Neuronal stem cell (in vitro differentiated cells): ENCODE results near the gene MTA1.

ENCODE experiments used
- DNase-seq: peaks from one replicate; pipeline ENCODE4 v3.0.0-alpha.2; 2013; ENCODE audit warnings: low spot score
- H2AFZ ChIP-seq: one replicate; pipeline ENCODE4 v1.6.1; 2013; ENCODE audit warnings: mild to moderate bottlenecking, low read length, inconsistent platforms
- H2AK5ac ChIP-seq: 2 replicates; pipeline ENCODE4 v1.6.1; 2013; ENCODE audit warnings: low read depth, mild to moderate bottlenecking, inconsistent platforms, low read length, moderate library complexity, mixed read lengths
- H2BK120ac ChIP-seq: 2 replicates; pipeline ENCODE4 v1.6.1; 2013; ENCODE audit warnings: low read depth, mild to moderate bottlenecking, inconsistent platforms, low read length, moderate library complexity, mixed read lengths
- H2BK12ac ChIP-seq: one replicate; pipeline ENCODE4 v1.6.1; 2013; ENCODE audit warnings: low read length, inconsistent platforms
- H2BK15ac ChIP-seq: 2 replicates; pipeline ENCODE4 v1.6.1; 2013; ENCODE audit warnings: mild to moderate bottlenecking, low read length, inconsistent platforms, mixed read lengths
- H2BK5ac ChIP-seq: one replicate; pipeline ENCODE4 v1.6.1; 2013; ENCODE audit warnings: inconsistent platforms, mild to moderate bottlenecking, low read length, moderate library complexity
- H3K14ac ChIP-seq: one replicate; pipeline ENCODE4 v1.6.1; 2013; ENCODE audit warnings: low read length, inconsistent platforms
- H3K18ac ChIP-seq: 2 replicates; pipeline ENCODE4 v1.6.1; 2013; ENCODE audit warnings: low read length, inconsistent platforms
- H3K23ac ChIP-seq: 2 replicates; pipeline ENCODE4 v1.6.1; 2013; ENCODE audit warnings: low read depth, mild to moderate bottlenecking, mixed read lengths, low read length, inconsistent platforms; ENCODE audit not compliant: poor library complexity
- H3K27ac ChIP-seq: replicated peaks from 3 replicates; pipeline ENCODE4 v1.5.1; 2013; ENCODE audit warnings: low read length, inconsistent platforms
- H3K27me3 ChIP-seq, 3 experiments: 2 replicates each; pipeline ENCODE4 v1.6.1; 2013; ENCODE audit warnings: low read length in 3 of 3, mild to moderate bottlenecking in 2 of 3, inconsistent platforms in 1 of 3, low read depth in 1 of 3, mixed read lengths in 1 of 3, moderate library complexity in 1 of 3; ENCODE audit not compliant: control insufficient read depth in 3 of 3, insufficient read depth in 3 of 3
- H3K36me3 ChIP-seq, 2 donors: replicated peaks in 1 of 2; 2 replicates each; pipeline ENCODE4 v1.6.1; 2013; ENCODE audit warnings: low read length in 2 of 2; ENCODE audit not compliant: control insufficient read depth in 2 of 2, insufficient read depth in 2 of 2
- H3K4ac ChIP-seq: 2 replicates; pipeline ENCODE4 v1.6.1; 2013; ENCODE audit warnings: inconsistent platforms, mild to moderate bottlenecking, low read length, moderate library complexity
- H3K4me1 ChIP-seq, 2 donors: 1 replicate in 1 of 2; 2 replicates in 1 of 2; pipeline ENCODE4 v1.6.1; 2013; ENCODE audit warnings: low read length in 2 of 2, low read depth in 1 of 2; ENCODE audit not compliant: control insufficient read depth in 2 of 2, insufficient read depth in 1 of 2
- H3K4me2 ChIP-seq: one replicate; pipeline ENCODE4 v1.6.1; 2013; ENCODE audit warnings: mild to moderate bottlenecking, low read length, inconsistent platforms; ENCODE audit not compliant: insufficient read depth, poor library complexity, severe bottlenecking
- H3K4me3 ChIP-seq, 2 donors: 2 replicates each; pipeline ENCODE4 v1.5.1; 2013; ENCODE audit warnings: low read length in 2 of 2, mild to moderate bottlenecking in 2 of 2, inconsistent platforms in 1 of 2, moderate library complexity in 1 of 2
- H3K79me1 ChIP-seq: one replicate; pipeline ENCODE4 v1.6.1; 2013; ENCODE audit warnings: low read depth, mild to moderate bottlenecking, inconsistent platforms, low read length, moderate library complexity
- H3K9ac ChIP-seq: one replicate; pipeline ENCODE4 v1.6.1; 2013; ENCODE audit warnings: mild to moderate bottlenecking, low read depth, low read length, inconsistent platforms; ENCODE audit not compliant: poor library complexity
- H3K9me3 ChIP-seq, 2 donors: replicated peaks in 1 of 2; 2 replicates each; pipeline versions ENCODE3 to v1.6.1; 2013; ENCODE audit warnings: low read length in 2 of 2, mild to moderate bottlenecking in 2 of 2, inconsistent platforms in 1 of 2, low read depth in 1 of 2, mixed read lengths in 1 of 2, moderate library complexity in 1 of 2; ENCODE audit not compliant: control insufficient read depth in 2 of 2, insufficient read depth in 1 of 2
- H4K8ac ChIP-seq: one replicate; pipeline ENCODE4 v1.6.1; 2013; ENCODE audit warnings: low read depth, mild to moderate bottlenecking, inconsistent platforms, low read length, moderate library complexity
- H4K91ac ChIP-seq: one replicate; pipeline ENCODE4 v1.6.1; 2013; ENCODE audit warnings: low read length, low read depth, mild to moderate bottlenecking, inconsistent platforms; ENCODE audit not compliant: poor library complexity
- WGBS, 2 donors: extraction: QIAGEN DNeasy Blood & Tissue Kit; methylation state at CpG; one replicate each; pipeline ENCODE4 v1.1.7; 2013; ENCODE audit warnings: missing lambda C conversion rate in 2 of 2, mixed read lengths in 1 of 2; ENCODE audit not compliant: insufficient read length in 2 of 2, insufficient replicate concordance in 1 of 2; ENCODE audit errors: extremely low coverage in 2 of 2; 5-methylcytosine and 5-hydroxymethylcytosine counted together

MTA1 gene

DNA sequence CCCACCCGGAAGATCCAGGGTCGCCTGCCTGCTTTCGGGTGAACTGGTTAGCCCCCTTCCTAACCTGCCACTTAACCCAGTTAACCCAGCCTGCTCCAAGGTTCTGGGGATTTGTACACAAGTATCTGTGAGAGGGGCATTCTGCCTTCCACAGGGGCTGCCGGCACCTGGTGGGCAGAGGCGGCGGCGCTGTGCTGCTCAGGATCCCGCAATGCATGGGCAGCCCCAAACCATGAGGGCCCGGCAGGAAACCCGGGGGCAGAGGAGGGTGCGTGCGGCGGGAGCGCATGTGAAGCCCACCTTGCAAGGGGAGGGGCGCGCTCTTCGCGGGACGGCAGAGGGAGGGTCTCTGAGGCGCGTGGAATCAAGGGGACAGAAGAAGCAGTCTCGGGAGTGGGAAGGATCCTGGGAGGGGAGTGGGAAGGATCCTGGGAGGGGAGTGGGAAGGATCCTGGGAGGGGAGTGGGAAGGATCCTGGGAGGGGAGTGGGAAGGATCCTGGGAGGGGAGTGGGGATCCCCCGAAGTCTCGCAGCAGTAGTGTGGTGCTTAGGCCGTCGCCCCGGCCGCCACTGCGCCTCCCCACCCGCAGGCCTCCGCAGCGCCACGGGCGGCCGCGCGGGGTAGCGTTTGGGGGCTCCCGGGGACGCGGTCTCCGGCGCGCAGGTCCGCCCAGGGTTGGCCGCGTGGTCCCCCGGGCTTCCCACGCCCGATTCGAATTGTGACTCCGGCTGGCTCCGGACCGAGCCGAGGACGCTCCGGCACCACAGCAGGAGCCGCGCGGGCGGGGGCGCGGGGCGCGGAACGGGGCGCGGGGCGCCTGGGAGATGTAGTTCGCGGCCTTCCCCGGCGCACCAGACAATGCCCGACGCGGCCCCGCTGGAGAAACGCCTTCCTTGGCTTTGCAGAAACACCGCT, 4.9 kb upstream of the MTA1 start:
- H2BK15ac ChIP-seq: no peak overlapping the region
- H2AK5ac ChIP-seq: peak overlapping the region; percentile 93
- peak overlapping the region; percentile 87 for H3K4me2 ChIP-seq
- peak overlapping the region; percentile 13 to 88 for H3K4me3 ChIP-seq
- H4K91ac ChIP-seq: no peak overlapping the region
- H3K14ac ChIP-seq: peak overlapping the region; percentile 98
- peaks cover 4 to 35% (median 21%) of the 10 kb centered on the region in 3 experiments for H3K27me3 ChIP-seq
- peak overlapping the region; percentile 95 for H4K8ac ChIP-seq
- H2AFZ ChIP-seq: peak overlapping the region; percentile 89
- H2BK120ac ChIP-seq: no peak overlapping the region
- H3K18ac ChIP-seq: peak overlapping the region; percentile 98
- H3K23ac ChIP-seq: peak overlapping the region; percentile 80
- no peaks in the 10 kb centered on the region for H3K36me3 ChIP-seq
- WGBS, 2 donors: no CpG with 5 or more reads among the region's 79 CpGs
- H3K4me1 ChIP-seq: peaks cover 7 to 19% of the 10 kb centered on the region in 2 donors
- H2BK12ac ChIP-seq: peak overlapping the region; percentile 30
- peaks cover 7 to 12% of the 10 kb centered on the region in 2 donors for H3K9me3 ChIP-seq
- H2BK5ac ChIP-seq: no peak overlapping the region
- peak overlapping the region; percentile 92 for H3K9ac ChIP-seq
- peak overlapping the region; percentile 66 for H3K4ac ChIP-seq
- no peak overlapping the region for H3K27ac ChIP-seq
- peaks cover 2% of the 10 kb centered on the region for H3K79me1 ChIP-seq
- DNase-seq: peak; percentile 61

DNA sequence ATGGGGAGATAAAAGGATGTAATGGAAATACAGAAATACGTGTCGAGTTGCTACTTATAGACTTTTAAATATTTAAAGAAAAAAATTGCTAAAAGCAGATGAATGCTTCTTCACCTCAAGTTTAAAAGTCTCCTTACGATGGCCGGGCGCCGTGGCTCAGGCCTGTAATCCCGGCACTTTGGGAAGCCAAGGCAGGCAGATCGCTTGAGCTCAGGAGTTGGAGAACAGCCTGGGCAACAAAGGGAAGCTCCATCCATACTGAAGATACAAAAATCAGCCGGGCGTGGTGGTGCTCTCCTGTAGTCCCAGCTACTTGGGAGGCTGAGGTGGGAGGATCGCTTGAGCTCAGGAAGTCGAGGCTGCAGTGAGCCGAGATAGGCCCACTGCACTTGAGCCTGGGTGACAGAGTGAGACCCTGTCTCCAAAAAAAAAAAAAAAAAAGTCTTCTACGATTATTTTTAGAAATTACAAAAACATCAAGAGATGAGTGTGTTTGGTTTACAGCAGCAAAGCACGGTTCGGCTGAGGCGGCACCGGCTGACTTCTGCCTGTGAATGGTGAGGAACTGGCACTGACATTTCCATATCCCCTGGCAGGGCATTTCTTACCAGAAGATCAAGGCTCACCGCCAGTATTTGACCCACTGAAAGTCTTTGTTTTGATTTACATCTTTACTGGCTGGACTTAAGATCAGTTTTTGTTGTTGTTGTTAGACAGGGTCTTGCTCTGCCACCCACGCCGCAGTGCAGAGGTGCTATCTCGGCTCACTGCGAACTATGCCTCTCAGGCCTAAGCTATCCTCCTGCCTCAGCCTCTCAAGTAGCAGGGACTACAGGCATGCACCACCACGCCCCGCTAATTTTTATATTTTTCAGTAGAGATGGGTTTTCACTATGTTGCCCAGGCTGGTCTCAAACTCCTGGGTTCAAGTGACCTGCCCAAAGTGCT, 3.9 kb upstream of the MTA1 start:
- Histone ChIP-seq H3K14ac (no peak overlapping the region), H2BK12ac (no peak overlapping the region), H2BK5ac (no peak overlapping the region), H2AK5ac (peak overlapping the region; percentile 4), H3K4me2 (no peak overlapping the region), H2BK120ac (no peak overlapping the region), H3K36me3 (no peaks in the 10 kb centered on the region), H3K9me3 (peaks cover 3 to 7% of the 10 kb centered on the region in 2 donors), H4K8ac (no peak overlapping the region), H3K27me3 (peaks cover under 1 to 27% (median 17%) of the 10 kb centered on the region in 3 experiments), H2AFZ (peak overlapping the region; percentile 89), H3K23ac (no peak overlapping the region), H3K4me3 (peak overlapping the region in 1 of 2 donors; percentile 13), H3K18ac (no peak overlapping the region), H3K9ac (peak overlapping the region; percentile 27), H3K27ac (no peak overlapping the region), H4K91ac (no peak overlapping the region), H3K79me1 (peaks cover 3% of the 10 kb centered on the region), H2BK15ac (no peak overlapping the region), H3K4ac (no peak overlapping the region), H3K4me1 (peaks cover 9 to 20% of the 10 kb centered on the region in 2 donors)
- DNase-seq: no peak
- no CpG with 5 or more reads among the region's 25 CpGs for WGBS, 2 donors

DNA sequence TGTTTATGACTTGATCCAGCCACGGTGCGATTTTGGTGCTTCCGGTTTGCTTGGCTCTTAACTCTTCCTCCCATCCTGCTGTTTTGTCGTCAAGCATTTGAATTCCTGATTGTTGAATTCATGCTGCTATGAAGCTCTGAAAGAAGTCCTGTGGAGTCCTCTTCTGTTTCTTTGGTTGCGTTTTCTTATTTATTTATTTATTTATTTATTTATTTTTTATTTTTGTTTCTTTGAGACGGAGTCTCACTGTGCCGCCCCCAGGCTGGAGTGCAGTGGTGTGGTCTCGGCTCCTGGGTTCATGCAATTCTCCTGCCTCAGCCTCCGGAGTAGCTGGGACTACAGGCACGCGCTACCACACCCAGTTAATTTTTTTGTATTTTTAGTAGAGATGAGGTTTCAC, 3.0 kb upstream of the MTA1 start:
- Histone ChIP-seq H3K23ac (no peak overlapping the region), H2BK5ac (no peak overlapping the region), H2AK5ac (no peak overlapping the region), H3K14ac (no peak overlapping the region), H3K27ac (no peak overlapping the region), H3K4ac (no peak overlapping the region), H3K79me1 (peaks cover 12% of the 10 kb centered on the region), H3K27me3 (peaks cover 0 to 20% (median 11%) of the 10 kb centered on the region in 3 experiments), H3K4me1 (peaks cover 17 to 24% of the 10 kb centered on the region in 2 donors), H3K9ac (no peak overlapping the region), H4K8ac (no peak overlapping the region), H2BK12ac (no peak overlapping the region), H2AFZ (no peak overlapping the region), H4K91ac (no peak overlapping the region), H3K4me3 (no peak overlapping the region), H2BK120ac (no peak overlapping the region), H3K18ac (no peak overlapping the region), H3K4me2 (no peak overlapping the region), H2BK15ac (no peak overlapping the region), H3K9me3 (peaks cover 0 to 5% of the 10 kb centered on the region in 2 donors), H3K36me3 (peaks cover 3 to 8% of the 10 kb centered on the region in 2 donors)
- no CpG with 5 or more reads among the region's 11 CpGs for WGBS, 2 donors
- DNase-seq: no peak
